Transverse colon (tissue), 4 donors: Measurements from ENCODE around the gene MAST2.

Experiments used
- EP300 ChIP-seq: sonication (generic); formaldehyde crosslinking; IDR thresholded peaks from one replicate; pipeline ENCODE4 v1.6.1; 2017; ENCODE audit warnings: antibody characterized with exemption, low read depth
- POLR2A ChIP-seq: fragments of 450-650 bp; IDR thresholded peaks from one replicate; pipeline ENCODE4 v1.6.1; 2016; ENCODE audit warnings: antibody characterized with exemption, mild to moderate bottlenecking, moderate library complexity
- POLR2AphosphoS5 ChIP-seq, 3 donors: sonication (generic); formaldehyde crosslinking; IDR thresholded peaks; one replicate each; pipeline ENCODE4 v1.6.1; 2016; ENCODE audit warnings: antibody characterized with exemption in 3 of 3
- TF ChIP-seq, protein P1 (sequence below), 5 experiments: fragments of 200-600 bp in 3 of 5; fragments of 450-650 bp in 2 of 5; sonication (generic) in 3 of 5; IDR thresholded peaks; 1 replicate in 2 of 5; 2 replicates in 3 of 5; pipeline ENCODE4 v1.5.1; 2016 to 2017; ENCODE audit warnings: antibody characterized with exemption in 5 of 5, inconsistent platforms in 3 of 5, mild to moderate bottlenecking in 2 of 5, moderate library complexity in 1 of 5

DNA sequence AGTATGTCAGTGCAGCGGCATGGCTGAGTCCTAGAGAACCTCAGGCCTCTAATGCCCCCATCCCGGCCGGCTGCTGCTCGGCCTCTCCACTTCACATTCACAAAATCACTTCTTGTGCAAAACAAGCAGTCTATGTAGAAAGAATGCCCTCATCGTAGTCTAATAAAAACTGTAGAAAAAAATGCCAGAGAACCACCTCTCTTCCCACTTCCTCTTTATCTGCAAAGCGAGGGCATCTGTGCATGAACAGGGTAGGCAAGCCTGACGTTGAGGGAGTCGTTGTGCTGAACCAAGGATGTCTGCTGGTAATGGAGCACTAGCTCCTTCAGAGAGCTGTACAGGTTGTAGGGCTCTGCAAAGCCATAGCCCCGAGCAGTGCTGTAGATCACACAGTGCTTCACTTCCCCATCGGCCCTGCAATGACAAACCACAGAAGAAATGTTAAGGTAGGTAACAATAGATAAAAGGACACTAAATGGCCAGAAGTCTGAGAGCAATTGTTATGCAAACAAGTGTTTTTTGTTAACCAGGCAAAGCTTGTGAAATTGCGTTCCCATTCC, 240.1 kb downstream of the MAST2 start:
- no peak for TF ChIP-seq POLR2A
- no peak for TF ChIP-seq EP300
- TF ChIP-seq, protein P1, sequence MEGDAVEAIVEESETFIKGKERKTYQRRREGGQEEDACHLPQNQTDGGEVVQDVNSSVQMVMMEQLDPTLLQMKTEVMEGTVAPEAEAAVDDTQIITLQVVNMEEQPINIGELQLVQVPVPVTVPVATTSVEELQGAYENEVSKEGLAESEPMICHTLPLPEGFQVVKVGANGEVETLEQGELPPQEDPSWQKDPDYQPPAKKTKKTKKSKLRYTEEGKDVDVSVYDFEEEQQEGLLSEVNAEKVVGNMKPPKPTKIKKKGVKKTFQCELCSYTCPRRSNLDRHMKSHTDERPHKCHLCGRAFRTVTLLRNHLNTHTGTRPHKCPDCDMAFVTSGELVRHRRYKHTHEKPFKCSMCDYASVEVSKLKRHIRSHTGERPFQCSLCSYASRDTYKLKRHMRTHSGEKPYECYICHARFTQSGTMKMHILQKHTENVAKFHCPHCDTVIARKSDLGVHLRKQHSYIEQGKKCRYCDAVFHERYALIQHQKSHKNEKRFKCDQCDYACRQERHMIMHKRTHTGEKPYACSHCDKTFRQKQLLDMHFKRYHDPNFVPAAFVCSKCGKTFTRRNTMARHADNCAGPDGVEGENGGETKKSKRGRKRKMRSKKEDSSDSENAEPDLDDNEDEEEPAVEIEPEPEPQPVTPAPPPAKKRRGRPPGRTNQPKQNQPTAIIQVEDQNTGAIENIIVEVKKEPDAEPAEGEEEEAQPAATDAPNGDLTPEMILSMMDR (IDR thresholded peaks at IDR 0.05): no peak
- TF ChIP-seq POLR2AphosphoS5 (IDR thresholded peaks at IDR 0.05): no peak
